Islet of Langerhans (tissue), 1 donor: Measurements from ENCODE around the gene YAP1.

ENCODE experiments used
- FAIRE-seq: peaks from one replicate; lab custom pipeline; 2011; peaks lifted over from hg19 to GRCh38; lab: Jason Lieb, UNC

Gene YAP1

GRCh38 chr11:102109896-102110760, at the start of gene YAP1:
YAP1 (plus strand) TSS chr11:102110447; CDS start chr11:102110849, 402 bp downstream.
- no peak for FAIRE-seq

- no peak for FAIRE-seq
These were observed 49.0 kb upstream of the YAP1 start for GRCh38 chr11:102061276-102061675.

- no peak for FAIRE-seq
These were observed 48.1 kb upstream of the YAP1 start for GRCh38 chr11:102062106-102062505.

GRCh38 chr11:102064316-102064715, 45.9 kb upstream of the YAP1 start:
- no peak for FAIRE-seq

GRCh38 chr11:102070766-102071165, 39.5 kb upstream of the YAP1 start:
- FAIRE-seq, result no peak

GRCh38 chr11:102071497-102072472, 38.5 kb upstream of the YAP1 start:
- no peak for FAIRE-seq

- no peak for FAIRE-seq
These were observed 37.0 kb upstream of the YAP1 start for GRCh38 chr11:102073253-102073652.

GRCh38 chr11:102079625-102080024, 30.6 kb upstream of the YAP1 start:
- FAIRE-seq, result no peak

GRCh38 chr11:102081313-102081712, 28.9 kb upstream of the YAP1 start:
- FAIRE-seq, result no peak

GRCh38 chr11:102085864-102086551, 24.2 kb upstream of the YAP1 start:
- FAIRE-seq, result no peak

- FAIRE-seq, result no peak
These were observed 13.1 kb upstream of the YAP1 start for GRCh38 chr11:102097186-102097585.

- FAIRE-seq, result no peak
These were observed 10.5 kb upstream of the YAP1 start for GRCh38 chr11:102099755-102100154.

- FAIRE-seq, result no peak
These were observed 1.4 kb upstream of the YAP1 start for GRCh38 chr11:102108734-102109440.

- no peak for FAIRE-seq
These were observed 439 bp downstream of the YAP1 start for GRCh38 chr11:102110761-102111010.

GRCh38 chr11:102111011-102111786, 952 bp downstream of the YAP1 start:
- FAIRE-seq, result no peak

GRCh38 chr11:102111787-102112508, 1.7 kb downstream of the YAP1 start:
- no peak for FAIRE-seq

- FAIRE-seq, result no peak
These were observed 2.2 kb downstream of the YAP1 start for GRCh38 chr11:102112509-102112821.

GRCh38 chr11:102114032-102114431, 3.8 kb downstream of the YAP1 start:
- no peak for FAIRE-seq

- FAIRE-seq, result no peak
These were observed 5.3 kb downstream of the YAP1 start for GRCh38 chr11:102115557-102115956.

- peak; percentile 64 for FAIRE-seq
These were observed 6.4 kb downstream of the YAP1 start for GRCh38 chr11:102116453-102117205.
